C4-2B (cell line): ENCODE results near the gene ACSS3.
"Not testable (repeated sequence)": the region's sequence is repeated elsewhere in the genome, so short reads cannot be mapped to it uniquely, and the experiment has no call there.

Experiments used
- CTCF ChIP-seq: fragments of 450-650 bp; conservative IDR thresholded peaks from 2 replicates; pipeline ENCODE4 v1.5.1; 2017; ENCODE audit warnings: mild to moderate bottlenecking
- ZFX ChIP-seq: fragments of 450-650 bp; IDR thresholded peaks from 2 replicates; pipeline ENCODE4 v1.6.1; 2017

GRCh38 chr12:81200561-81200960 lies 122.7 kb downstream of the ACSS3 start:
- TF ChIP-seq CTCF, ZFX: not testable (repeated sequence)
